G401 (cell line): ENCODE data around the gene TRERF1. TPM values are rescaled to one million over a fixed set of nuclear protein-coding genes. Genes with fewer than 3 reads are reported as not detected.

Experiments
- DNase-seq: peaks from one replicate; pipeline ENCODE4 v3.0.0-alpha.2; 2015; ENCODE audit warnings: low spot score
- in situ Hi-C: cut with HindIII; loops from 2 replicates; pipeline ENCODE4 v1.10.0; 2016; ENCODE audit warnings: low sequenced_read_pairs, mixed read lengths
- total RNA-seq: library from RNA; depleted of rRNA; stranded (reverse); fragments of >200 nt; shearing (Covaris generic); gene quantifications from 2 replicates; pipeline ENCODE4 v1.2.3, GENCODE V29; 2014

The TRERF1 gene
- total RNA-seq, 1 experiment from 2014 or later = 3.8 TPM

DNA sequence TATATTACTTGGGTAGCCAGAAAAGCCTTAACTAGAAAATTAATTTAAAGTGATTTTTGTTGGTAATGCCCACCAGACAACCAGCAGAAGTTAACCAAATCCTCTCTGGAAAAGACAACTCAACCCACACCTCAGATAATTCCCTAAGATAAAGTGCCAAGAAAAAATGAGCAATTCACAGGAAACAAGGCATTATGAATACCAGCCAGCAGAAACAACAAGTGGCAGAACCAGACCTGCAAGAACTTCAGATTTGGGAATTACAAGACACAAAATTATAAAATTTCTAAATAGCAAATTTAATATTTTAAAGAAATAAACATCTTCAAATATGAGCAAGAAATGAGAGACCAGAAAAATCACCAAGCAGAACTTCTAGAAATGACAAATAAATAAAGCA, 154.1 kb downstream of the TRERF1 start:
- DNase-seq = no peak
- in situ Hi-C loops = no loop called here

DNA sequence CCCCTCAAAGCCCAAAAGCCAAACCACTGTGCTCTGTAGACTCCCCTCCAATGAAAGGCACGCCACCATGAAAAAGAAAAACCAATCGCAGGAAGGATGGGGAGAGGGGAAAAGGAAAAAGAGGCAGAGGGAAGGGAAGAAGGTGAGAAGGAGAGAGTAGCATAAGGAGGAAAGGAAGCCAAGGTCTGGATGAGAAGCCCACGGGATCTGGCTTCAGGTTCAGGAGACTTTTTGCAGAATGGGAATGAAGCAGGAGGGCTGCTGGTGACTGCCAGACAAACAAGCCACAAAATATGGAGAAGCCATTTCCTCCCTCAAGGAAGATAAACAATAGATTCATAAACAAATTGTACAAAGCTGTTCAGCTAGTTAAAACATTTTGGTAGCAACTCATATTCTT, 155.1 kb downstream of the TRERF1 start:
- no peak for DNase-seq
- in situ Hi-C loops = no loop called here

DNA sequence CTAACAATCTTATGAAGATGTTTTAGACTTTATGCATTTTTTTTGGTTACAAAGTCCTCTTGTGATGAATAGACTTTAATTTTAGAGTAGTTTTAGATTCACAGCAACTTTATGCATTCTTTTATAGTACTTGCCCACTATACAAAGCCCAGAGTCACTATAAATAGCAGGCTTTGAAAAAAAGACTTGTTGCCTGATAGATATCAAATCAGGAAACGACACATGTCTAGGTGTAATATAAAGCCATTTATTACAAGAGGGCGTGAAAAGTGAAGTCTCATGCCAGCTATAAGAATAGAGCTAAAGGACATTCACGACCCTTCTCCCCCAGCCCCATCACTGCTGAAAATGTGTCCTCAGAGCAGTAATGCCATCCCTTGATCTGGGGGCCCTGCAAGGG, 156.0 kb downstream of the TRERF1 start:
- in situ Hi-C loops = no loop called here
- no peak for DNase-seq

DNA sequence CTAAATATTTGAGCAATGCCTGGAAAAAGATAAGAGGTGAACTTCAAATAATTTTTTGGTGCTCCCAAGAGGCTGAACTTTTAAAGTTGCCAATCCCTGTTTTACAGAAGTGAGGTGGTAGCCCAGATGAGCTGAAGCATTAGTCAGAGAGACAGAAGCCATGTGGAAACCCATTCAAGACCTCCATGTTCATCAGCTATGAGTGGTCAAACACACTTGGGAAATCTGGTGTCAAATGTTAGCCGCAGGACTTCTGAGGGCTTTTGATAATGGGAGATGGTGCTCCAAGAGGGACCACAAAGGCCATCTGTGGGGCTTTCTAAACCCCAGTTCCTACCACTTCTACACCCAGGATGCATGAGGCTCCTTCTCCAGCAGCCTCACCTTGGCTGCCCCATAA, 156.5 kb downstream of the TRERF1 start:
- in situ Hi-C loops = no loop called here
- no peak for DNase-seq

DNA sequence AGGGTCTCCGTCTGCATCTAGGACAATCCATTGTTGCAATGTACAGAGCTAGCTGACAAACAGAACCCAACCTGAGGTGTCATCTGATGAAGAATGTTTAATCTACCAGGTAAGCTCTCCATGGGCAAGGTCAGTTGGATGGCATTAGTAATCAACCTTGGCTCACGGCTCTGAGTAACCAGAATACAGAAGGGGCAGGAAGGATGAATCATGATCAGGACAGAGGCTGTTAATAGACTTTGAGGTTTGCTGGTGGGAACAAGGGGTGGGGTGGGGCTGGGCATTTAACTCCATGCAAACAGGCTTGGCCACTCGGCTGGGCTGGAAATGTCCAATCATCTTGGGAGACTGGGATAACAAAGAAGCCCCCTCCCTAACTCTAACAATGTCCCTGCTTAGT, 157.0 kb downstream of the TRERF1 start:
- DNase-seq = no peak

DNA sequence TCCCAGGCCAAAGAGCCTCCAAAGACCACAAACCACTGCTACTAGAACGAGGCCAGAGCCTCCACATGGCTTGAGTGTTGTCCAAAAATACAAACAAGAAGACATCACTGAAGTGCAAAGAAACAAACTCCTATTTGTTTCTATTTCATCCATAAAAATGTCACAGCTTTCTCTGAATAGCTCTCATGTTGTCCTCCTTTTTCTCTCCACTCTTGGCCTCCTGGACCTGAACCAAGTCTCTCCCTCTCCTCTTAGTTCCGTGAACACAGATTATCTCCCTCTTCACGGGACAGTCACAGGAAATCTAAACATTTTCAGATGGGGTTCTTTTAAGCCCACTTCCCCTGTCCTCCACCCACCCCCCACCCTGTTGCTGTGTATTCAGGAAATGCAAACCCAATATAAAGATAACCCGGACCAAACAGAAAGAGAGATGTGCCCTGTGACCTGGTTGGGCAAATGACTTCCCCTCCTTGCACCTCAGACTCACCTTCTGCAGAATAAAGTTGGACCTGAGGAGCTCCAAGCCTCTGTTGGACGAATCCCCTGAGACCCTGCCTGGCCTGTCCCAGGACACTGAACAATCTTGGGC, 158.2 kb downstream of the TRERF1 start:
- in situ Hi-C loops = no loop called here
- DNase-seq = no peak

More for the DNA sequence above, 157.0 kb downstream of the TRERF1 start:
- in situ Hi-C loops = no loop called here

DNA sequence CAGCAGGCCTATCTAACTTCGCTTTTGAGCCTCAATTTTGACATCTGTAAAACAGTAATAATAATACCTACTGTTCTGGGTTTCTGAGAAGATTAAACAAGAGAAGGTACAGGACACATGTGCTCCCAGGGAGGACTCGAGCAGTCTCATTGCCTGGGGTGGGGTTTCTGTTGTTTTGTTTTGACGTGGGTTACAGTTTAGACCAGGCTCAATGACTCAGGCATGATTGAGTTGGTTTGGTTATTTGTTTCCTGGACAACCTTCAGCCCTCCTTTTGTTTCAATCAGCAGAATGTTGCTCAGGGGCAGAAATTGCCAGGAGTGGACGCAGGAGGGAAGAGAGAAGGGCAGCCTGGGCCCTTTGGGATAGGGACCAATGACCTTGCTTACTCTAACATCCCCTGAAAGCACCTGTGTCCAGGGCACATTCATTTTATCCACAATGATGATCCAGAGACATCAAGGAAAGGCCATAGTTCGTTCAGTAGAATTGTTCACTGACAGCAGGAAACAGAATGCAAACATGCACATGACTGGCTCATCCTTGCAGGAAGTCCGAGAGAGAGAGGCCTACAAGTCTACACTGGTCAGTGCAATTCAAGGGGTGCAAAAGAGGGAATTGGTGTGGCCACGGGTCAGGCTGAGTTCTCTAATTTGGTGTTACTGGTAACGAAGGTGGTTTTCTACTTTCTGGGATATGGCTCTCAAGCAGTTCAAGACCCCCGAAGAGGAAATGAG, 159.6 kb downstream of the TRERF1 start:
- no peak for DNase-seq
- in situ Hi-C loops = no loop called here

DNA sequence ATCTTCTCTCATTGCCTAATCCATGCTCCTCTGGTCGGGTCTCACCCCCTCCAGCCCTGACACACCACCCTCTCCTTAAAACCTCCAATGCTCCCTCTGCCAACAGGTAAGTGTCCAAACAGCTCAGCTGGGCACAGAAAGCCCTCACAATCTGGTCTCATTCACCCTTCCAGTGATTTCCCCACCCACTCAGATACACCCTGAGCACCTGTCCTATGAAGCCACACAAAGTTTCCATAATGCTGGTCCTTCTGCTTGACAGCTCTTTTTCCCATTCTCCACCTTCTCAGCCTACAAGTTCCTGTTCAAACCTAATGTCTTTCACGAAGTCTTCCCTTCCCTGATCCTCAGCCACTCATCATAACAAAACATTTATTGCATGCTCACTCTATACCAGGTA, 164.0 kb downstream of the TRERF1 start:
- no peak for DNase-seq
- in situ Hi-C loops = no loop called here

DNA sequence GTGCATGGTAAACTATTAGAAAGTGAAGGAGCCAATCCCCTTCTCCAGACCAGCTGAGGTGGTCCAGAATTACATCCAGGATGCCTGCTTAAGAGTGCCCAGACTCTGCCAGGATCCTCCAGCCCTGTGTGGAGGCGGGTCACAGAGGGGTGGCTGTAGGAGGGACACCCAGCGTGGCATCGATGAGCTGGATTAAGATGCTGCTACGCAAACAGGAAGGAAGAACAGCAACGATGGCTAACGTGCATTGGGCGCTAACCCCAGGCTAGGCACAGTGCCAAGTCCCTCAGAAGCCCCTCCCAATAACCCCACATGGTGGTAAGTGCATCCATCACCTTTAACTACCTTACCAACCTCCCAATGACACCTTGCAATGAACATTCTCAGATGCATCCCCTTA, 170.2 kb downstream of the TRERF1 start:
- in situ Hi-C loops = no loop called here
- no peak for DNase-seq

DNA sequence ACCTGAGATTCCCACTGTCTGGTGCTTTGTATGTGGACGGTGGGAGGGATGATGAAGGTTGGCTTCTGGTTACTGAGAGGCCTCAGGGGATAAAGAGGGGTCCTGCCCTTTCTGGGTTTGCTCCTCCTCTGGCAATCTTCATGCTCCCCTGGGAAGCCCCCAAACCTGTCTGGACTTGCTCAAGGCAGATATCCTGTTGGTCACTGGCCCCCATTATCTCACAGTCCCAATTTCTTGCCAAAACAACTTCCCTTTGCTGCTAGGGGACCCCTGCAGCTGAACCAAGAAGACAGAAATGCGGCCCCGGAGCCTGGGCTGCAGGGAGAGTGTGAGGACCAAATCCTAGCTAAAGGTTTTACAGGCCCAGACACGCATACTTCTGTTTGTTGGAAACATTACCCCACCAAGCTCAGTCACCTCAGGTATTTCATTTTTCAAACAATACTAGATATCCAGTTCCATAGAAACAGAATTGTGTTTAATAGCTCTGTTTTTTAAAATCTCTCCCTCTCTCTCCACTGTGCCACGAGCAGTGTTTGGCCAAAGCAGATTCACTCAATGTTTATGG, 170.7 kb downstream of the TRERF1 start:
- DNase-seq = no peak
- in situ Hi-C loops = no loop called here

DNA sequence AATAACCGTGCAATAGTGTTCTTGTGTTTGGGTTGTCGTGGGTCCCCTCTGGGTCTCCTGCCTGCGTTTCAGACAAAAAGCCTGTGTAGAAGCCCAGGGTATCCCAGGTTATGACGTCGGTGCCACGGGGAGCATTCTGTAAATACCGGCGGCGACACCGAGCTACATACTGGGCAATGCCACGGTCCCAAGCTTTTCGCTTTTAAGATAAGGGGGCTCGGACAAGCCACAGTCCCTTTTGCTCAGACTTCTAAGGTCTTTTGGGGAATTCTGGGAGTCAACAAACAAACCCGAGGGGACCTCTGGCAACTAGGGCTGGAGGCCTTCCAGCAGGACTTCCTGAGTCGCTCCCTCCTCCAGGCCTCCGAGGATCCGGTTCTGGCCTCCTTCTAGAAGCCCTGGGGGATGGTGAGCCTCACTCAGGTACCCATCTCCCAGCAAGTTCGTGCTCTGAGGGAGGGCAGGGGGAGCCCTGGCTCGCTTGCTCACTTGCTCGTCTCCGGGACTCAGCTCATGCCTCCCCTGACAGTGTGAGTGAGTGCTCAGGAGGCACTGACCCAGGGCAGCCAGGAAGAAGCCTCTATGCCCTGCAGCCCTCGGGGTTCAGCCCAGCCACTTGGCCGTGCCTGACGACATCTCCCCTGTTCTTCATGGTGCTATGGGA, 171.6 kb downstream of the TRERF1 start:
- DNase-seq = no peak
- in situ Hi-C loops = no loop called here

DNA sequence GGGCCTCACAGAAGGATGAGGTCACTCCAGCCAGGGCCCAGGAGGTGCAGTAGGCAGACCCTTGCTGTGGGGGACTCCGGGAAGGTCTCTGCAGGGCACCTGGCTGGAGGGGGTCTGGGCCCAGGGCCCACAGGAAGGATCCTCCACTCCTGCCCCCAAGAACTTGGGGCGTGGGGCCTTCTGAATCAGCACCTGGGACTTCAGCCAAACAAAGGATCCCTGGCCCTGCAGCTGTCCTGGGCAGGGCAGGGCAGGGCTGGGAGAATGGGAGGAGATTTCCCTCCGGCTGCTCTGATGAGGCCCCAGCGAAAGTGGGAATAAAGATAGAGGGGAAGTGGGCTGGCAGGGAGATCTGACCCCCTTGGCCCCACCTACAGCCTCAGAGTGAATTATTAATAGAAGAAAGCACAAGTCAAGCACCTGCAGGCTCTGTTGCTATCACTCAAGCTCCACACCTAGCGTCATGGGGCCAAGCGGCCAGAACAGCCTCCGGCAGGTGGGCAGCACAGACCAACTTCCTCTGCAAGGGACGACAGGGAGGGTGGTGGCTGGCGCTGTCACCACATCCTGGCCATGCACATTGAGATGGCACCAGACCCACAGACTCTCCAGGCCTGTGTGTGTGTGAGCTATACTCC, 172.5 kb downstream of the TRERF1 start:
- DNase-seq = no peak
- in situ Hi-C loops = no loop called here

DNA sequence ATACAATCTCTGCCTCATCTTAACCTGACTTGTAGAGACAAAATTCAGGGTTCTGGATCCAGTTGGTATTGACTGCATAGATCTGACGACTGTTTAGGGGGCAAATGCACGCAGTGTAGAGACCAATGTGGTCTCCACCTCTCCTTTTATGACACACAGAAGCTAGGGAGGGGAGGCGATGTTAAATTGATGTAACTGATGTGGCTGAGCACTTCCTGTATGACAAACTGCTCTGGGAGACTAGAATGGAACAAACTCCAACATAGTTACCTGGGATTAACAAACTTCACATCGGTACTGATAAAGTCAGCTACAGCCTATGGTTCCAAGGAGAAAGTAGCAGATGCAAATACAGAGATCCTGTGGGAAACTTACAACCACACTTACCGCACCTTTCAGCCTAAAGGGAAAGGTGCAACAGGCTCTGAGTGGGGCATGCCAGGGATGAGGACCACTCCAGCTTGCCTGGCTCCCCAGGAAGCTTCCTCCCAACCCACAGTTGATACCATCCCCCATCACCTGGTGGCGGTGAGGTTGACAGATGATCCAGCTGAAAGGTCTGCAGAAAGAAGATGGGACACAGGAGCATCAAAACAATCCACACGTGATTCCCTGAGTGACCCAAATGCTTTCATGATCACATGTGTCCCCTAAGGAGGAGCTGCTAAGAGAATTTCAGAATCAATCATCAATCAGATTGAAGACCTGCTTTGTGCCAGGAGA, 173.4 kb downstream of the TRERF1 start:
- no peak for DNase-seq
- in situ Hi-C loops = no loop called here

DNA sequence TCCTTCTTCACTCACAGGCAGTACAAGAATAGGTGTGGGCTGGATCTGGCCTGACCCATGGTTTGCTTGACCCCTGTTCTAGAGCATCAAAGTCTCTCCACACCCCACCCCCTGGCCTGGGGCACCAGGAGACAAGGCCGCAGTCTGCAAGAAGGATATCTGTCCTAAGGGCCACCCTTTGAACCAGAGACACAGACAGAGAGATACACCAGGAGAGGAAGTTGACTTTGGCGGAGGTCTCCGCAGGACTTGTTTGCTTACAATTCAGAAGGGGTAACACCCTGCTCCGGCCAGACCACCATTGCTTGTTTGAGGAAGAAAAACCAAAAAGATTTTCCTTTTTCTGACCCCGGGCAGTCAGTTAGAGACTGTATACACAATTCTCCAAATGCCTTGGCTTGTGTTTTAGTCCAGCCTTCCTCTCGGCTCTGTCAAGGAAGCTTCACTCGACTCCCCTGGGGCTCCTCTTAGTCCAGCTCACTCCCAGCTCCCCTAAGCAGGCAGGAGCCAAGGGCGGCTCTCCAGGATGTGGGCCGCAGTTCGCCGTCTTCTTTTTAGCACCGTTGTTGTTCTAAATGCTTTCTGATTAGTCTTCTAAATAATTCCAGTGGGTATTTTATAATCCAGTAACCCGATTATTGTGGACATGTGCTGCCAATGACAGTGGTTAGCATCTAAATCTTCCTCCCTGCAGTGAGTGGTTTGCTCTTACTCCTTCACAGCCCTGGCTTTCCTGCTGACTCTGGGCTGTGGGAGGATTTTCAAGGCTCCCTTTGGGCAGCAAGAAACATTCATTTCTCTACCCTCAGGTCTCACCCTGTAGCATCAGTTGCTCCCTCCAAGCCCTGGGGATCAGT, 175.5 kb downstream of the TRERF1 start:
- DNase-seq = no peak
- in situ Hi-C loops = no loop called here

DNA sequence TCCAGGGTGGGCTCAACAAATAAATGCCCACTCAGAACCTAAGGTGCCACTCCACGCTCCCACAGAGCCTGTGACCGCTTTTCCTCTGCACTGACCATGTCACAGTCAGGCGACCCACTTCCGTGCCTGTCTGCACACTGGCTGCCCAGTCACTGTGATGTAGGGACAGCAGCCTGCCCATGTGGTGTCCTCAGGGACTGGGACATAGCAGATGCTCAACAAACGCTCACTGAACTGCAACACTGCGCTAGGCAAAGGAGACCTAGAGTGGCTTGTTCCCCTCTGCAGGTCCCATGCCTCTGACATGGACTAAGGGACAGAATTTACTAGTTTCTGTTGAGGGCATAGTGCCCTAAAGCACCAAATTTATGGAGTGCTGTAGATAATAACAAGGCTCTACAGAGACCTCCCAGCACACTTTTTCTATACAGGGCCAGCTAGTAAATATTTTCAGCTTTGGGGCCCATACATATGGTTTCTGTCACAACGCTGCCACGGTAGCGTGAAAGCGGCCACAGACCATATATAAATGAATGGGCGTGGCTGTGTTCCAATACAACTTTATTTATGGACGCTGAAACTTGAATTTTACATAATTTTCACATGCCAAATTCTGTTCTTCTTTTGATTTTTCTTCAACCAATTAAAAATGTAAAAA, 176.2 kb downstream of the TRERF1 start:
- no peak for DNase-seq
- in situ Hi-C loops = no loop called here

DNA sequence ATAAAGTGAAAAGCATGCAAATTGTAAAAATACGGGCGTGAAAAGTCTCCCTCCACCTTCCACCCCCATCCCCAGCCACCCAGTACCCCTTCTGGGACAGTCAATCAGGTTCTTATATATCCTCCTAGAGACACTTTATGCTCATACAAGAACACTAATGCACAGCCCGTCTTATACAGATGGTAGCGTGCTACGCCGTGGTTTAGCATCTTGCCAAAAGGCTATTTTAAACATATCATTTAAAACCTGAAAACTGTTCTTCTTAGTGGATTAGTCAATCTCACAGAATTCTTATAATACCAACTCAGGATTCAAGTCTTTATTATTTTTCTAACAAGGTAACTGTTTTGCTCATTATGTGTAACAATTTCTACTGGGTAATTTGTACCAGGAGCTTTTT, 176.8 kb downstream of the TRERF1 start:
- in situ Hi-C loops = no loop called here
- DNase-seq = no peak

DNA sequence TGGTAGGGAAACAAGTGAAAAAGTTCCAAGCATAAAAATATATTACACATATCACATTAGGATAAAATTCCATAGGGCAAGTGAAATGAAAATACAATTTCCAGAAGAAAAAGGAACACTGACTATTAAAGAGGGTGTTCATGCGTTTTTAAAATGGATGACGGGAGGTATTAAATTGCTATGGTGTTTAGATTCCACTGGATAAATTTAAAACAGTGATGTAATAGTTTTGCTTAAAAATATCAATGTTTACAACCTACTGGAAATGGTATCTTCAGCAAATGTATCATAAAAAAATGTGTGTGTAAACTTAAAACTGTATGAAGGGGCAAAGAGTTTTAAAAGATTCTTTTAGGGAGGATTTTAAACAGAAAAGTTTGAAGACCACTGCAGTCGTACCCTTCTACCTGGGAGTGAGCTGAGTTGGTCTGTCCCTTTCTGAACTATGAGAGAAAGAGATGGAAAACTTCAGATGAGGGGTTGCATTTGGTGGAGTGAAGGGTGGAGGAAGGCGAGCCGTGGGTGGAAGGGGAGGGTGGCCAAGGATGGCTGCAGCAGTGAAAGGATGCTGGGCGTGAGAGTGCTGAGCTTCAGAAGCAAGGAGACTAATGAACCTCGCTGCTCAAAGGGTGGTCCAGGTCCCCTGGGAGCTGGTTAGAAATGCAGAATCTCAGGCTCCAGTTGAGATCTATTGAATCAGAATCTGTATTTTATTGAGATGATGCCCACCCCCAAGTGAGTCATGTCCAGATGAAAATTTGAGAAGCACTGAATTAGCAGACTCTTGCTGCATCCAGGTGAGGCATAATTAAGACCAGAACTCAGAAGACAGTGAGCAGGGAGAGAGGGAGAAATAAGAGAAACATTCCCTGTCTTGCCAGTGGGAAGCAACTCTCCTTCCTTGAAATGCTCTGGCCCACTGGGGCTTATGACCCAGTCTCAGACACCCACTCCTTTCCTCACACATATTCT, 179.6 kb downstream of the TRERF1 start:
- no peak for DNase-seq
- in situ Hi-C loops = no loop called here
